IPS DF 19.7 (cell line): Measurements from ENCODE around the gene CEP70.
"Not testable (repeated sequence)": the region's sequence is repeated elsewhere in the genome, so short reads cannot be mapped to it uniquely, and the experiment has no call there.

Experiments
- DNase-seq: peaks from one replicate; pipeline ENCODE4 v3.0.0-alpha.2; 2013; ENCODE audit warnings: low read depth, low spot score

Gene CEP70

GRCh38 chr3:138513090-138513843, 80.8 kb downstream of the CEP70 start:
- DNase-seq = no peak

- no peak for DNase-seq
Observed at GRCh38 chr3:138511945-138512344, 82.1 kb downstream of the CEP70 start.

GRCh38 chr3:138509586-138509985, 84.5 kb downstream of the CEP70 start:
- DNase-seq = no peak

GRCh38 chr3:138507524-138507923, 86.5 kb downstream of the CEP70 start:
- DNase-seq = no peak

- DNase-seq = no peak
Observed at GRCh38 chr3:138498991-138499390, 95.1 kb downstream of the CEP70 start.

GRCh38 chr3:138497851-138498250, 96.2 kb downstream of the CEP70 start:
- DNase-seq = no peak

- DNase-seq = no peak
Observed at GRCh38 chr3:138497021-138497420, 97.0 kb downstream of the CEP70 start.

- DNase-seq = no peak
Observed at GRCh38 chr3:138496436-138496835, 97.6 kb downstream of the CEP70 start.

- not testable (repeated sequence) for DNase-seq
Observed at GRCh38 chr3:138495638-138496037, 98.4 kb downstream of the CEP70 start.

- no peak for DNase-seq
Observed at GRCh38 chr3:138494607-138494929, 99.5 kb downstream of the CEP70 start.

GRCh38 chr3:138493804-138494606, 100.1 kb downstream of the CEP70 start:
- DNase-seq = no peak

GRCh38 chr3:138492980-138493675, 100.9 kb downstream of the CEP70 start:
- DNase-seq = no peak

GRCh38 chr3:138491971-138492370, 102.1 kb downstream of the CEP70 start:
- no peak for DNase-seq

GRCh38 chr3:138486580-138486979, 107.5 kb downstream of the CEP70 start:
- DNase-seq = not testable (repeated sequence)

- not testable (repeated sequence) for DNase-seq
Observed at GRCh38 chr3:138484672-138485071, 109.4 kb downstream of the CEP70 start.

- peak; percentile 30 for DNase-seq
Observed at GRCh38 chr3:138479438-138479863, 114.6 kb downstream of the CEP70 start.

GRCh38 chr3:138477801-138478200, 116.3 kb downstream of the CEP70 start:
- DNase-seq = no peak

GRCh38 chr3:138477120-138477519, 116.9 kb downstream of the CEP70 start:
- DNase-seq = no peak

GRCh38 chr3:138476526-138476925, 117.5 kb downstream of the CEP70 start:
- no peak for DNase-seq

GRCh38 chr3:138474163-138474562, 119.9 kb downstream of the CEP70 start:
- no peak for DNase-seq

- no peak for DNase-seq
Observed at GRCh38 chr3:138473391-138473790, 120.7 kb downstream of the CEP70 start.

- no peak for DNase-seq
Observed at GRCh38 chr3:138472141-138472825, 121.8 kb downstream of the CEP70 start.
